Measurements from ENCODE around the gene PCP2. TPM values are rescaled to one million over a fixed set of nuclear protein-coding genes. Genes with fewer than 3 reads are reported as not detected.
A peak's percentile ranks its signal among the peaks of the same experiment; 100 is the strongest.

PCP2 gene
- total RNA-seq (2021; ENCODE audit: unreplicated experiment) (not detected), Bru-seq, nascent RNA (percentile 19 among the genes with signal in this experiment), BruChase-seq, experiment 1, labeled RNA remaining after a 2-hour chase (percentile 40 among the genes with signal in this experiment), BruChase-seq, experiment 2, labeled RNA remaining after a 6-hour chase (percentile 25 among the genes with signal in this experiment)
- 0.74 TPM for polyA plus RNA-seq (2012; ENCODE audit: insufficient read length)
- long read RNA-seq: 0 reads

GRCh38 chr19:7633698-7634097 lies at the start of gene PCP2:
Gene PCP2 (minus strand): TSS chr19:7633719. CDS start chr19:7633457, 262 bp downstream.
- intact Hi-C loops (cut with micrococcal nuclease; ENCODE audit: unreplicated experiment): no loop called here
- Histone ChIP-seq H3K27ac (ENCODE audit: low read length) (no peak within 1 kb of the TSS), H3K27me3 (ENCODE audit: control insufficient read depth, insufficient read depth, low read length) (no peaks in the 10 kb centered on the region), H3K36me3 (ENCODE audit: control insufficient read depth, insufficient read depth, low read length) (peaks cover 11% of the 10 kb centered on the region; the same call in 1 of the 2 replicates), H3K4me3 (ENCODE audit: low read depth in 2 of 2, low read length in 2 of 2) (no peak within 1 kb of the TSS), H3K4me1 (ENCODE audit: control insufficient read depth, insufficient read depth, low read length) (peaks cover 5% of the 10 kb centered on the region), H3K9me3 (ENCODE audit: control insufficient read depth, insufficient read depth, low read depth, low read length) (no peaks in the 10 kb centered on the region)
- CTCF ChIA-PET: no interaction called here
- no peak for ATAC-seq
- in situ Hi-C loops (cut with HindIII; ENCODE audit: low pct_unique_long_range_greater_than_20kb, low sequenced_read_pairs): no loop called here
- POLR2A ChIA-PET: no interaction called here
- TF ChIP-seq, protein P1, sequence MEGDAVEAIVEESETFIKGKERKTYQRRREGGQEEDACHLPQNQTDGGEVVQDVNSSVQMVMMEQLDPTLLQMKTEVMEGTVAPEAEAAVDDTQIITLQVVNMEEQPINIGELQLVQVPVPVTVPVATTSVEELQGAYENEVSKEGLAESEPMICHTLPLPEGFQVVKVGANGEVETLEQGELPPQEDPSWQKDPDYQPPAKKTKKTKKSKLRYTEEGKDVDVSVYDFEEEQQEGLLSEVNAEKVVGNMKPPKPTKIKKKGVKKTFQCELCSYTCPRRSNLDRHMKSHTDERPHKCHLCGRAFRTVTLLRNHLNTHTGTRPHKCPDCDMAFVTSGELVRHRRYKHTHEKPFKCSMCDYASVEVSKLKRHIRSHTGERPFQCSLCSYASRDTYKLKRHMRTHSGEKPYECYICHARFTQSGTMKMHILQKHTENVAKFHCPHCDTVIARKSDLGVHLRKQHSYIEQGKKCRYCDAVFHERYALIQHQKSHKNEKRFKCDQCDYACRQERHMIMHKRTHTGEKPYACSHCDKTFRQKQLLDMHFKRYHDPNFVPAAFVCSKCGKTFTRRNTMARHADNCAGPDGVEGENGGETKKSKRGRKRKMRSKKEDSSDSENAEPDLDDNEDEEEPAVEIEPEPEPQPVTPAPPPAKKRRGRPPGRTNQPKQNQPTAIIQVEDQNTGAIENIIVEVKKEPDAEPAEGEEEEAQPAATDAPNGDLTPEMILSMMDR (IDR thresholded peaks at IDR 0.05): no peak
- no peak for TF ChIP-seq REST (IDR thresholded peaks at IDR 0.05; ENCODE audit: insufficient read depth in 1 of 2, low read depth in 2 of 2, low read length in 1 of 2)
- no peak for TF ChIP-seq TCF7L2 (IDR thresholded peaks at IDR 0.05; ENCODE audit: low read depth, low read length)
- TF ChIP-seq POLR2AphosphoS5 (IDR thresholded peaks at IDR 0.05; ENCODE audit: low read depth, low read length): no peak
- no peak for TF ChIP-seq SIN3A (IDR thresholded peaks at IDR 0.05; ENCODE audit: borderline replicate concordance, insufficient read depth, low read depth, low read length)
- BruUV-seq (replicated peaks): no TSS peak
- no peak for DNase-seq (ENCODE audit: low read depth, low spot score)

GRCh38 chr19:7682175-7682855 lies 48.8 kb upstream of the PCP2 start:
- Histone ChIP-seq H3K4me3 (ENCODE audit: low read depth in 2 of 2, low read length in 2 of 2) (no peak overlapping the region), H3K9me3 (ENCODE audit: control insufficient read depth, insufficient read depth, low read depth, low read length) (no peaks in the 10 kb centered on the region), H3K27me3 (ENCODE audit: control insufficient read depth, insufficient read depth, low read length) (no peaks in the 10 kb centered on the region), H3K4me1 (ENCODE audit: control insufficient read depth, insufficient read depth, low read length) (no peaks in the 10 kb centered on the region; the same call in 1 of the 2 replicates), H3K27ac (ENCODE audit: low read length) (no peak overlapping the region), H3K36me3 (ENCODE audit: control insufficient read depth, insufficient read depth, low read length) (no peaks in the 10 kb centered on the region; the same call in 1 of the 2 replicates)
- ChIA-PET POLR2A (no interaction called here), CTCF (no interaction called here)
- intact Hi-C loops (cut with micrococcal nuclease; ENCODE audit: unreplicated experiment) (loop anchor here (5.0 kb wide), 1 partner anchor 115 kb away; no protein-coding TSS in a partner anchor), in situ Hi-C loops (cut with HindIII; ENCODE audit: low pct_unique_long_range_greater_than_20kb, low sequenced_read_pairs) (no loop called here)
- TF ChIP-seq SIN3A (IDR thresholded peaks at IDR 0.05; ENCODE audit: borderline replicate concordance, insufficient read depth, low read depth, low read length): no peak
- TF ChIP-seq REST (IDR thresholded peaks at IDR 0.05; ENCODE audit: insufficient read depth in 1 of 2, low read depth in 2 of 2, low read length in 1 of 2): no peak
- TF ChIP-seq, protein P1 (IDR thresholded peaks at IDR 0.05): no peak
- TF ChIP-seq POLR2AphosphoS5 (IDR thresholded peaks at IDR 0.05; ENCODE audit: low read depth, low read length): no peak
- no peak for TF ChIP-seq TCF7L2 (IDR thresholded peaks at IDR 0.05; ENCODE audit: low read depth, low read length)
- ATAC-seq (no peak), DNase-seq (ENCODE audit: low read depth, low spot score) (no peak)
- BruUV-seq (replicated peaks): TSS peak; percentile 91
